LNCAP (cell line): ENCODE data around the gene WDR20.

Source experiments
- TF ChIP-seq, protein P1 (sequence below): fragments of 450-650 bp; IDR thresholded peaks from 2 replicates; pipeline ENCODE4 v1.5.1; 2017; ENCODE audit warnings: mild to moderate bottlenecking

WDR20 gene

DNA sequence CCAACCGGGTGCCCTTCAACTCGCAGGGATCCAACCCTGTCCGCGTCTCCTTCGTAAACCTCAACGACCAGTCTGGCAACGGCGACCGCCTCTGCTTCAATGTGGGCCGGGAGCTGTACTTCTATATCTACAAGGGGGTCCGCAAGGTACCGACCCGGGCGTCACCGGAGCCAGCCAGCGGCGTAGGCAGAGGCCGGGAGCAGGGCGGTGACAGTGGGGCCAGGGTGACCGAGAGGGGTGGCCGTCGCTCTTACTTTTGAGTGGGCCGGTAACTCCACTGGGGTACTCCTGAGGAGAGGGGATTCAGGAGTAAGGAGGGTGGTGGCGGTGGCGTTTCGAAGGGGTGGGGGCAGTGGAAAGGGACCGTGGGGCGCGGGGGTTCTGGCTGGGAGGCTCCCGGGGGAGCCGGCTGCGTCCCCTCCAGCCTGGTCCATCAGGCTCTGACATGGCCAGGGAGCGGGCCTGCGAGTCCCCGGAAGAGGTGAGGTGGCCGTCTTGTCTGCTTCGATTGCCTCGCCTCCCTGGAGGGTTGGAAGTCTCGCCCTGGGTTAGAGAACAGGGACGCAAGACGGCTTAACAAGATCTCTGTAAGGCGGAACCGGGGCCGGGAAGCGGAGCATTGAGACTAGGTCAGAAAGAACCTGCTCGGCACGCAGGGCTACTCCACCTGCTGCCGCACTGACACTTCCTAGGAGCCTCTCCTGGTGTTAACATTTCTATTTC, 491 bp downstream of the WDR20 start:
- TF ChIP-seq, protein P1, sequence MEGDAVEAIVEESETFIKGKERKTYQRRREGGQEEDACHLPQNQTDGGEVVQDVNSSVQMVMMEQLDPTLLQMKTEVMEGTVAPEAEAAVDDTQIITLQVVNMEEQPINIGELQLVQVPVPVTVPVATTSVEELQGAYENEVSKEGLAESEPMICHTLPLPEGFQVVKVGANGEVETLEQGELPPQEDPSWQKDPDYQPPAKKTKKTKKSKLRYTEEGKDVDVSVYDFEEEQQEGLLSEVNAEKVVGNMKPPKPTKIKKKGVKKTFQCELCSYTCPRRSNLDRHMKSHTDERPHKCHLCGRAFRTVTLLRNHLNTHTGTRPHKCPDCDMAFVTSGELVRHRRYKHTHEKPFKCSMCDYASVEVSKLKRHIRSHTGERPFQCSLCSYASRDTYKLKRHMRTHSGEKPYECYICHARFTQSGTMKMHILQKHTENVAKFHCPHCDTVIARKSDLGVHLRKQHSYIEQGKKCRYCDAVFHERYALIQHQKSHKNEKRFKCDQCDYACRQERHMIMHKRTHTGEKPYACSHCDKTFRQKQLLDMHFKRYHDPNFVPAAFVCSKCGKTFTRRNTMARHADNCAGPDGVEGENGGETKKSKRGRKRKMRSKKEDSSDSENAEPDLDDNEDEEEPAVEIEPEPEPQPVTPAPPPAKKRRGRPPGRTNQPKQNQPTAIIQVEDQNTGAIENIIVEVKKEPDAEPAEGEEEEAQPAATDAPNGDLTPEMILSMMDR, result no peak

DNA sequence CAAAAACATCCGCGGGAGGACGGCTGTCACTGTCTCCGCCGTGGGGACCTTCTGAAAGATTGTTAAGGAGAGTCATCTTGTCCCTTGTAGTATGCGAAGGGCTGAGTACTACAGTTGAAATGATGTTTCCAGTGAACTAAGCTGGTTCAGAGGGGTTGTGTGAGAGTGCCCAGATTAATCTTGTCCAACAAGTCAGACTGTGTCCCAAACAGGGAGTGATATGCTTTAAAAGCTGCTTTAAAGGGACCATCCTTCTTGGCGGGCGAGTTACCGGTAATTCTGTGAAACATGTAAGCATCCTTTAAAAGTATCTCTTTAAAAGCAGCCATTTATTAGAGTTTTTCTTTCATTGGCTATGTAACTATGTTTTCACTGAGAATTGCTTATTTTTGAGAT, 1.1 kb downstream of the WDR20 start:
- TF ChIP-seq, protein P1, result no peak

- TF ChIP-seq, protein P1, result no peak
Measured at GRCh38 chr14:102141797-102142196, 2.1 kb downstream of the WDR20 start.

DNA sequence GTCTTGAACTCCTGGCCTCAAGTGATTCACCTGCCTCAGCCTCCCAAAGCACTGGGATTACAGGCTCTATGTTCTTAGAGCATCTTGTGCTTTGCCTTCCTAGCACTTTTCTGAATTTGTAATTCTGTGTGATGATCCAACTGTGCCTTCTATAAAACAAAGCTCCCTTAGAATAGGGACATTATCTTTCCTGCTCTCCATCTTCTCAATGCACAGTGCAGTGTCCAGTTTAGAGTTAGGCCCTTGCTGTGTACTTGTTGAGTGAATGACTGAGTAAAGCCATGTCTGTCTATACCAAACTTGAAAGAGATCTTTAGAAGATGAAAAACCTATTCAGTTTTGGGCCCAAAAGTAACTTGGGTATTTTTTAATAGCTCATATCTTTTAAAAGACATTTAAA, 5.2 kb downstream of the WDR20 start:
- TF ChIP-seq, protein P1, result no peak

DNA sequence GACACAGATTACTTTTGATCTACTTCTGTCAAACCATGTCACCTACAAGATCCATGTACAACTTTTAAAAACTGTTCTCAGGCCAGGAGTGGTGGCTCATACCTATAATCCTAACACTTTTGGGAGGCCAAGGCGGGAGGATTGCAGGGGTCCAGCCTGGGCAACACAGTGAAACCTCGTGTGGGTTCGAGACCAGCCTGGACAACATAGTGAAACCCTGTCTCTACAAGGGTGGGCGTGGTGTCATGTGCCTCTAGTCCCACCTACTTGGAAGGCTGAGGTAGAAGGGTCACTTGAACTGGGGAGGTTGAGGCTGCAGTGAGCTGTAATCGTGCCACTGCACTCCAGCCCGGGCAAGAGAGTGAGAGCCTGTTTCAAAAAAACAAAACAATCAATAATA, 5.7 kb downstream of the WDR20 start:
- TF ChIP-seq, protein P1, result no peak

DNA sequence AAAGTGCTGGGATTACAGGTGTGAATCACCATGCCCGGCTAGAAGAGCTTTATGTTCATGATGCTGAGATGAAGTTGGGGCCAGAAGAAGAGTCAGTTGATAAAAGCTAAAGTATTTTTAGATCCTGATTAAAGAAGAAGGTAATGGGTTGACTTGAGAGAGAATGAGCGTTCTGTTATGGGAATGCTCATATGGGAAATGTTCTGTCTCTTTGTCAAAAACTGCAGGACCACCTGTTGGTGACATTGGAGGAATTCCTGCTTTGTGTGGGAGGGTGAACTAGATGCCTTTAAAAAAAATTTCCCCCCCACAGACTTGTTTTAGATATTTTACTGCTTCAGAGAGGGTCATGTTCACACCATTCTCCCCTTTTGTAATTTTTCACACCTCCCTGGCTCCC, 6.7 kb downstream of the WDR20 start:
- TF ChIP-seq, protein P1, result no peak

- TF ChIP-seq, protein P1, result no peak
Measured at GRCh38 chr14:102150083-102150482, 10.4 kb downstream of the WDR20 start.

GRCh38 chr14:102150744-102151143, 11.0 kb downstream of the WDR20 start:
- TF ChIP-seq, protein P1, result no peak
